H1 (cell line): Measurements from ENCODE around the gene ABCA1. TPM values are rescaled to one million over a fixed set of nuclear protein-coding genes. Genes with fewer than 3 reads are reported as not detected.

Source experiments
- CTCF ChIA-PET: fragments of 300-600 bp; sonication (Branson Sonifier 250); formaldehyde crosslinking; loops from one replicate; lab custom pipeline; 2021; ENCODE audit not compliant: partially characterized antibody; lab: Charles Lee
- POLR2A ChIA-PET: fragments of 300-600 bp; sonication (Branson Sonifier 250); formaldehyde crosslinking; loops from one replicate; lab custom pipeline; 2021; ENCODE audit warnings: inconsistent platforms; ENCODE audit not compliant: partially characterized antibody; lab: Charles Lee
- DNase-seq, 2 experiments: peaks; one replicate each; pipeline versions ENCODE4 v3.0.0 to v3.0.0-alpha.2; 2010 to 2022; ENCODE audit warnings: low spot score in 2 of 2, low read depth in 1 of 2, mixed read lengths in 1 of 2
- FAIRE-seq: peaks from 2 replicates; lab custom pipeline; 2011; peaks lifted over from hg19 to GRCh38; lab: Jason Lieb, UNC
- H2AFZ ChIP-seq: 2 replicates; pipeline ENCODE4 v1.8.1; 2012; ENCODE audit warnings: low read length, inconsistent platforms
- H2AK5ac ChIP-seq: 2 replicates; pipeline ENCODE4 v1.6.1; 2013; ENCODE audit warnings: low read depth, low read length
- H2BK120ac ChIP-seq: replicated peaks from 2 replicates; pipeline ENCODE3; 2013; ENCODE audit warnings: low read depth, low read length, inconsistent platforms
- H2BK12ac ChIP-seq: 2 replicates; pipeline ENCODE4 v1.6.1; 2013; ENCODE audit warnings: low read depth, low read length
- H2BK15ac ChIP-seq: 2 replicates; pipeline ENCODE4 v1.6.1; 2013; ENCODE audit warnings: low read length
- H2BK20ac ChIP-seq: 2 replicates; pipeline ENCODE4 v1.6.1; 2013; ENCODE audit warnings: low read length
- H2BK5ac ChIP-seq: 2 replicates; pipeline ENCODE4 v1.6.1; 2013; ENCODE audit warnings: low read depth, low read length
- H3K14ac ChIP-seq: 2 replicates; pipeline ENCODE4 v1.6.1; 2013; ENCODE audit warnings: inconsistent platforms; ENCODE audit not compliant: insufficient read length
- H3K18ac ChIP-seq: 2 replicates; pipeline ENCODE4 v1.6.1; 2013; ENCODE audit warnings: low read length; ENCODE audit errors: extremely low read depth
- H3K23ac ChIP-seq: 2 replicates; pipeline ENCODE4 v1.6.1; 2013; ENCODE audit warnings: inconsistent platforms; ENCODE audit not compliant: insufficient read length
- H3K23me2 ChIP-seq: 2 replicates; pipeline ENCODE4 v1.6.1; 2013; ENCODE audit warnings: low read depth, low read length
- H3K27ac ChIP-seq: 2 replicates; pipeline ENCODE4 v1.6.1; 2011; ENCODE audit warnings: low read depth, low read length, inconsistent platforms
- H3K27me3 ChIP-seq, 4 experiments: replicated peaks in 1 of 4; 1 replicate in 1 of 4; 2 replicates in 3 of 4; pipeline versions ENCODE4 v1.6.1 to v1.8.1; 2011 to 2013; ENCODE audit warnings: low read length in 3 of 4, mild to moderate bottlenecking in 3 of 4, inconsistent platforms in 2 of 4, mixed read lengths in 2 of 4, moderate library complexity in 1 of 4; ENCODE audit not compliant: control insufficient read depth in 3 of 4, insufficient read depth in 3 of 4; ENCODE audit errors: extremely low read depth in 1 of 4
- H3K36me3 ChIP-seq, 4 experiments: 2 replicates each; pipeline versions ENCODE4 v1.6.1 to v1.8.1; 2011 to 2013; ENCODE audit warnings: mild to moderate bottlenecking in 4 of 4, low read length in 3 of 4, moderate library complexity in 2 of 4, control low read depth in 1 of 4, inconsistent platforms in 1 of 4; ENCODE audit not compliant: insufficient read depth in 4 of 4, control insufficient read depth in 2 of 4
- H3K4ac ChIP-seq: replicated peaks from 2 replicates; pipeline ENCODE3; 2013; ENCODE audit warnings: low read length, low read depth, mixed read lengths, inconsistent platforms; ENCODE audit not compliant: insufficient read length
- H3K4me1 ChIP-seq, 4 experiments: replicated peaks in 1 of 4; 1 replicate in 1 of 4; 2 replicates in 3 of 4; pipeline versions ENCODE4 v1.6.1 to v1.8.1; 2011 to 2013; ENCODE audit warnings: low read length in 3 of 4, inconsistent platforms in 2 of 4, mixed read lengths in 1 of 4; ENCODE audit not compliant: insufficient read depth in 4 of 4, control insufficient read depth in 3 of 4
- H3K4me2 ChIP-seq, 2 experiments: 2 replicates each; pipeline versions ENCODE4 v1.6.1 to v1.8.1; 2011 to 2013; ENCODE audit warnings: low read depth in 2 of 2, low read length in 2 of 2, control low read depth in 1 of 2, inconsistent platforms in 1 of 2, mild to moderate bottlenecking in 1 of 2; ENCODE audit not compliant: insufficient read depth in 1 of 2
- H3K4me3 ChIP-seq, 4 experiments: fragments of 200-600, 300-600 bp in 1 of 4; sonication (generic), shearing (Covaris generic), sonication (Bioruptor Twin) in 1 of 4; 2 replicates each; pipeline versions ENCODE4 v1.5.1 to v1.8.1; 2011 to 2016; ENCODE audit warnings: low read length in 4 of 4, low read depth in 3 of 4, control low read depth in 2 of 4, inconsistent platforms in 2 of 4, mild to moderate bottlenecking in 2 of 4, mixed read lengths in 1 of 4, moderate library complexity in 1 of 4; ENCODE audit not compliant: insufficient read depth in 2 of 4; ENCODE audit errors: extremely low read depth in 1 of 4
- H3K56ac ChIP-seq: replicated peaks from 2 replicates; pipeline ENCODE3; 2013; ENCODE audit warnings: low read depth, mild to moderate bottlenecking, mixed read lengths, low read length, inconsistent platforms; ENCODE audit not compliant: insufficient read length
- H3K79me1 ChIP-seq: 2 replicates; pipeline ENCODE4 v1.6.1; 2013; ENCODE audit warnings: low read depth, low read length, control low read depth
- H3K79me2 ChIP-seq, 2 experiments: 2 replicates each; pipeline versions ENCODE4 v1.6.1 to v1.8.1; 2012 to 2013; ENCODE audit warnings: low read length in 2 of 2, mild to moderate bottlenecking in 2 of 2, inconsistent platforms in 1 of 2; ENCODE audit not compliant: insufficient read depth in 2 of 2, control insufficient read depth in 1 of 2
- H3K9ac ChIP-seq, 4 experiments: replicated peaks in 1 of 4; 1 replicate in 1 of 4; 2 replicates in 3 of 4; pipeline versions ENCODE4 v1.6.1 to v1.8.1; 2011 to 2013; ENCODE audit warnings: low read depth in 3 of 4, low read length in 3 of 4, control low read depth in 2 of 4, mild to moderate bottlenecking in 2 of 4, moderate library complexity in 2 of 4, inconsistent platforms in 1 of 4; ENCODE audit errors: extremely low read depth in 1 of 4
- H3K9me3 ChIP-seq, 2 experiments: 2 replicates each; pipeline versions ENCODE4 v1.6.1 to v1.8.1; 2012 to 2013; ENCODE audit warnings: mild to moderate bottlenecking in 2 of 2, moderate library complexity in 2 of 2, control low read depth in 1 of 2, inconsistent platforms in 1 of 2, low read depth in 1 of 2, low read length in 1 of 2, mixed read lengths in 1 of 2; ENCODE audit not compliant: insufficient read depth in 2 of 2
- H4K20me1 ChIP-seq, 2 experiments: replicated peaks in 1 of 2; 2 replicates each; pipeline versions ENCODE3 to v1.8.1; 2011 to 2013; ENCODE audit warnings: inconsistent platforms in 2 of 2, low read length in 2 of 2, mild to moderate bottlenecking in 1 of 2; ENCODE audit not compliant: insufficient read depth in 2 of 2, control insufficient read depth in 1 of 2
- H4K5ac ChIP-seq: 2 replicates; pipeline ENCODE4 v1.6.1; 2013; ENCODE audit warnings: low read length, low read depth, mixed read lengths, inconsistent platforms; ENCODE audit not compliant: insufficient read length
- H4K8ac ChIP-seq: 2 replicates; pipeline ENCODE4 v1.8.0; 2013; ENCODE audit warnings: mild to moderate bottlenecking, moderate library complexity, low read length, inconsistent platforms; ENCODE audit not compliant: insufficient read depth; ENCODE audit errors: extremely low read depth
- H4K91ac ChIP-seq: replicated peaks from 2 replicates; pipeline ENCODE3; 2013; ENCODE audit warnings: low read length, mixed read lengths, inconsistent platforms; ENCODE audit not compliant: insufficient read length
- JUN ChIP-seq: IDR thresholded peaks from 2 replicates; pipeline ENCODE4 v1.6.1; 2011; ENCODE audit warnings: low read depth, mild to moderate bottlenecking, improper control_type of control experiment, low read length
- RFX5 ChIP-seq: IDR thresholded peaks from 2 replicates; pipeline ENCODE4 v1.6.1; 2011; ENCODE audit warnings: low read depth, low read length, improper control_type of control experiment, borderline replicate concordance
- USF2 ChIP-seq: IDR thresholded peaks from 2 replicates; pipeline ENCODE4 v1.6.1; 2011; ENCODE audit warnings: low read length, improper control_type of control experiment
- WGBS, 2 experiments: shearing (Covaris generic) in 1 of 2; methylation state at CpG; one replicate each; pipeline versions ENCODE4 v1.1.6 to v1.1.7; 2013 to 2015; ENCODE audit warnings: low lambda C conversion rate in 2 of 2, mixed read lengths in 2 of 2, inconsistent platforms in 1 of 2, low coverage in 1 of 2, missing lambda C conversion rate in 1 of 2; ENCODE audit not compliant: insufficient replicate concordance in 2 of 2, insufficient coverage in 1 of 2, insufficient read length in 1 of 2; ENCODE audit errors: extremely low coverage in 1 of 2, missing lambda C conversion rate in 1 of 2; 5-methylcytosine and 5-hydroxymethylcytosine counted together
- polyA plus RNA-seq, 7 experiments: library from polyadenylated mRNA; depleted of rRNA in 3 of 7; stranded (reverse) in 5 of 7; unstranded in 2 of 7; fragments of >200 nt in 5 of 7; fragments of 200-250 nt in 2 of 7; gene quantifications; 1 replicate in 5 of 7; 2 replicates in 1 of 7; 4 replicates in 1 of 7; pipeline versions ENCODE4 v1.2.1 to v1.2.3, GENCODE V29; 2011 to 2013; ENCODE audit warnings: missing spikeins in 2 of 7, mixed read lengths in 2 of 7
- total RNA-seq: library from RNA; stranded (reverse); fragmentation: NEBNext Ultra II Directional; extraction: Animal tissue kit (Norgen Biotek cat#: 25700); gene quantifications from 2 replicates; pipeline ENCODE4 v1.2.1, GENCODE V29; 2021

The ABCA1 gene
- total and polyA plus RNA-seq, 2 of the 8 experiments (the other 6 are each of a cell fraction or from before 2014, with no cell fraction given), result 6.9 to 7.8 TPM

DNA sequence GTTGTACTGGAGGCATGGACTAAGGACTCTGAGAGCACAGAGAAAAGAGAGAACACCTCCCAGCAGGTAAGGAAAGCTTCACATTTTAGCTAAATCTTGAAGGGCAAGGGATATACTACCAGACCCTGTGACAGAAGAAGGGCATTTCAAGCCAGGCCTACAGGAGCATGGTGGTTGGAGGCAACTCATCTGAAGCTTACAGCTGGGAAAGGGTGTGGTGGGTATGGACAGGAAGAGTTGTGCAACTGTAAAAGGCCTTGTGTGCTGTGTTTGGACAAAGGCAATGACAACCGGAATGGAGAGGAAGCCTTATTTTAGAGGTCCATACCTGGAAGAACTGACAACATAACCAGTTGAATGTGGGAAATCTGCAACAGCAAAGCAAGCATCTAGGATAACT lies 132.9 kb downstream of the ABCA1 start:
- H3K9me3 ChIP-seq, result no peaks in the 10 kb centered on the region
- H4K20me1 ChIP-seq, result peaks cover 0 to 3% of the 10 kb centered on the region in 2 experiments
- no peak overlapping the region for H4K8ac ChIP-seq
- H3K79me1 ChIP-seq, result no peaks in the 10 kb centered on the region
- no peak overlapping the region for H3K9ac ChIP-seq
- no peak overlapping the region for H3K27ac ChIP-seq
- no peak overlapping the region for H3K4me2 ChIP-seq
- H3K79me2 ChIP-seq, result no peaks in the 10 kb centered on the region
- DNase-seq (no peak), FAIRE-seq (no peak)
- WGBS, 2 experiments, result 93% methylated on average over 1 of the region's 1 CpG; no CpG with 5 or more reads in 1 of the 2 experiments
- no peak overlapping the region for H3K14ac ChIP-seq
- H3K36me3 ChIP-seq, result peaks cover 2 to 43% (median 37%) of the 10 kb centered on the region in 4 experiments; a peak in 6 of 8 replicates
- no peak overlapping the region for H2BK120ac ChIP-seq
- no peak overlapping the region for H3K4ac ChIP-seq
- no peak overlapping the region for H2AK5ac ChIP-seq
- no peak overlapping the region for H3K56ac ChIP-seq
- H3K27me3 ChIP-seq, result no peaks in the 10 kb centered on the region
- H4K91ac ChIP-seq, result no peak overlapping the region
- no peak overlapping the region for H2BK20ac ChIP-seq
- H2BK12ac ChIP-seq, result no peak overlapping the region
- no peak for TF ChIP-seq RFX5
- TF ChIP-seq USF2, result no peak
- no peak for TF ChIP-seq JUN
- ChIA-PET POLR2A (interaction anchor here (0.7 kb wide), 1 partner anchor 1608 kb away, joined by 3 read pairs; no protein-coding TSS in a partner anchor), CTCF (interaction anchor here (1.2 kb wide), 1 partner anchor 15 kb away, joined by 4 read pairs; no protein-coding TSS in a partner anchor)
- no peak overlapping the region for H3K23ac ChIP-seq
- H3K4me1 ChIP-seq, result no peaks in the 10 kb centered on the region
- no peak overlapping the region for H2BK15ac ChIP-seq
- H2AFZ ChIP-seq, result no peak overlapping the region
- H3K23me2 ChIP-seq, result no peaks in the 10 kb centered on the region
- H4K5ac ChIP-seq, result no peak overlapping the region
- no peak overlapping the region for H3K18ac ChIP-seq
- H2BK5ac ChIP-seq, result no peak overlapping the region
- no peak overlapping the region for H3K4me3 ChIP-seq
